Measurements from ENCODE around the gene TMTC4.

TMTC4 gene

DNA sequence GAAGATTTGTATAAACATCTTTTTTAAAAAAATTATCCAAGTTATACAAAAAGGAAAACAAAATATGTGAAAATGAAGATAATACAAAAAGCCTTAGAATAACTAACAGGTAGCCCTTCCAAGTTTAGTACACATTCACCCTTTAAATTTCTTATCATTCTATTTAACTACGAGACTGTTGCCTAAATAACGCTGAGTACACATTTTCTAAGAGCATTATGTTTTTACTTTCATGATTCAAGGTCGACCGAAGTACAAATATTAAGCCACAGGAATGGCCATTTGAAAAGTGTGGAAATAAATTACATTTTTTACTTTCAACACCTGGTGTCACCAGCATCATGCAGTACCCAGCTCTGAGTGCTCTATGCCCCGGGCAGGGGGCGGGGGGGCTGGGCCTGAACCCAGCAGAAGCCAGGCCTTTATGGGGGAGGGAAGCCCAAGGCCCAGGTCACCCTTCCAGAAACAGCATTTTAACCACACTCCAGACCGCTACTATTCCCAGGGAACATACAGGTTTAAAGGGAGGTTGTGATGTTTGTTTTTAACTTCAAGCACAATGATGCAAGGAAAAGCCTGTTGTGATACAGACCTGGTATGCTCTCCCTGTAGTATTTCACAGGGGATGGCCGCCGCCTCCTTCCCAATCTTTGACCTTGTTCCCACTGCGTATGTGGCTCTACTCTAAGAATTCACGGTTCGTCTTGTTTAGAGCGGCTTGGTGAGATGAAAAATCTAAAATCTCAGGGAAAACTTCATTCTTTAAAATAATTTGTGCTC is 110.0 kb downstream of the TMTC4 start:
- Histone ChIP-seq H3K4me3 (ENCODE audit: insufficient read depth, low read depth, low read length) (no peak overlapping the region), H3K27ac (ENCODE audit: insufficient read depth, low read depth, low read length, poor library complexity, severe bottlenecking) (no peak overlapping the region), H3K9me3 (ENCODE audit: control insufficient read depth, low read length) (no peaks in the 10 kb centered on the region), H3K36me3 (ENCODE audit: control insufficient read depth, insufficient read depth, low read length) (peaks cover 3% of the 10 kb centered on the region), H3K4me1 (ENCODE audit: control insufficient read depth, insufficient read depth, low read length) (no peaks in the 10 kb centered on the region), H3K27me3 (ENCODE audit: control insufficient read depth, insufficient read depth, low read length, poor library complexity, severe bottlenecking) (no peaks in the 10 kb centered on the region)
- 91 to 93% methylated on average over 13 of the region's 13 CpGs for WGBS, 2 experiments

- WGBS, 2 experiments: 91 to 93% methylated on average over 7 of the region's 7 CpGs
- Histone ChIP-seq H3K36me3 (ENCODE audit: control insufficient read depth, insufficient read depth, low read length) (peaks cover 3% of the 10 kb centered on the region), H3K4me3 (ENCODE audit: insufficient read depth, low read depth, low read length) (no peak overlapping the region), H3K27ac (ENCODE audit: insufficient read depth, low read depth, low read length, poor library complexity, severe bottlenecking) (no peak overlapping the region), H3K9me3 (ENCODE audit: control insufficient read depth, low read length) (no peaks in the 10 kb centered on the region), H3K4me1 (ENCODE audit: control insufficient read depth, insufficient read depth, low read length) (no peaks in the 10 kb centered on the region), H3K27me3 (ENCODE audit: control insufficient read depth, insufficient read depth, low read length, poor library complexity, severe bottlenecking) (no peaks in the 10 kb centered on the region)
Measured at GRCh38 chr13:100563779-100564178, 110.8 kb downstream of the TMTC4 start.

DNA sequence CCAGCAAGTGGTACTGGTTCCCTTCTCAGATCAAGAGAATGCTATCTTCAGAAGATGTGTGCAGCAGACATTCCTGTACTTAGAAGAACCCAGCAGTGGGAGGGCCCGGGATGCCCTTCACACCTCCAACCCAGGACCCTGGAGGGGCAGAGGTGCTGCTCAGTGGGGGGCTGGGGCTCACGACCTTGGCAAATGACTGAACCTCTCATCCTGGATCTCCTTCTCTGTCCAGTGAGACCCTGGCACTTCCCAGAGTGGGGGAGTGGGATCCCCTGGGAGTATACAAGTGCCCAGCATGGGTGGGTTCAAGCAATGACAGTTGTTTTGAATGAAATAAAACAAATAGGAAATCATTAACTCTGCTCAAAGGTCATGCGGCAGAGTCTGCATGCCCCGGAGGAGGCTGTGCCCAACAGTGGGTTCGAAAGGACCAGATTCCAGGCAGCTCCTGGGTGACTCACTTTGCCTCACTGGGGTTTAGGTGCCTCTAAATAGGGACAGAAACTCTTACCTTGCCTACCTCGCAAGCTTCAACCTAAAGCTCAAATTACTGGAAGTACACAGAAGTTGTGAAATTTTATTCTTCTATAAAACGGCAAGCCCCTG is 112.9 kb downstream of the TMTC4 start:
- Histone ChIP-seq H3K4me3 (ENCODE audit: insufficient read depth, low read depth, low read length) (no peak overlapping the region), H3K9me3 (ENCODE audit: control insufficient read depth, low read length) (no peaks in the 10 kb centered on the region), H3K4me1 (ENCODE audit: control insufficient read depth, insufficient read depth, low read length) (no peaks in the 10 kb centered on the region), H3K27ac (ENCODE audit: insufficient read depth, low read depth, low read length, poor library complexity, severe bottlenecking) (no peak overlapping the region), H3K36me3 (ENCODE audit: control insufficient read depth, insufficient read depth, low read length) (peaks cover 3% of the 10 kb centered on the region), H3K27me3 (ENCODE audit: control insufficient read depth, insufficient read depth, low read length, poor library complexity, severe bottlenecking) (no peaks in the 10 kb centered on the region)
- 71% methylated on average over 7 of the region's 7 CpGs for WGBS, 2 experiments

DNA sequence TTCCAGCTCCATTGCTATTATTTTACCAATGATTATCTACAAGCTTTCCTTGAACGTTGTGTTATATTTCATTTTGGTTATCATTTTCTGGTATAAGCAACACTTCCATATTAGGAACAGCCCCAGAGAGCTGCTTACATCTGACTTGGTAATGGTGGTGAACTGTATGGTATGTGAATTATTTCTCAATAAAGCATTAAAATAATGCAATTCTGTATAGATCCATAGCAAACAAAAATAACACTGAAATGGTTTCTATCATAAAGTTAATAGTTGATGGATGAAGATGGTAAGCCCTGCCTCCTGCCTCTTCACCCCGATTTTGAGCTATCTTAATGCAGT is 113.5 kb downstream of the TMTC4 start:
- Histone ChIP-seq H3K4me3 (ENCODE audit: insufficient read depth, low read depth, low read length) (no peak overlapping the region), H3K4me1 (ENCODE audit: control insufficient read depth, insufficient read depth, low read length) (no peaks in the 10 kb centered on the region), H3K27me3 (ENCODE audit: control insufficient read depth, insufficient read depth, low read length, poor library complexity, severe bottlenecking) (no peaks in the 10 kb centered on the region), H3K27ac (ENCODE audit: insufficient read depth, low read depth, low read length, poor library complexity, severe bottlenecking) (no peak overlapping the region), H3K9me3 (ENCODE audit: control insufficient read depth, low read length) (no peaks in the 10 kb centered on the region), H3K36me3 (ENCODE audit: control insufficient read depth, insufficient read depth, low read length) (peaks cover 3% of the 10 kb centered on the region)
- 87 to 95% methylated on average over 1 to 2 of the region's 2 CpGs for WGBS, 2 experiments

GRCh38 chr13:100560498-100561157 is 114.0 kb downstream of the TMTC4 start:
- no peaks in the 10 kb centered on the region for H3K27me3 ChIP-seq (ENCODE audit: control insufficient read depth, insufficient read depth, low read length, poor library complexity, severe bottlenecking)
- 89 to 92% methylated on average over 15 of the region's 15 CpGs for WGBS, 2 experiments
- H3K36me3 ChIP-seq (ENCODE audit: control insufficient read depth, insufficient read depth, low read length): no peaks in the 10 kb centered on the region
- no peaks in the 10 kb centered on the region for H3K4me1 ChIP-seq (ENCODE audit: control insufficient read depth, insufficient read depth, low read length)
- H3K27ac ChIP-seq (ENCODE audit: insufficient read depth, low read depth, low read length, poor library complexity, severe bottlenecking): no peak overlapping the region
- H3K9me3 ChIP-seq (ENCODE audit: control insufficient read depth, low read length): no peaks in the 10 kb centered on the region
- H3K4me3 ChIP-seq (ENCODE audit: insufficient read depth, low read depth, low read length): no peak overlapping the region

- no peak overlapping the region for H3K4me3 ChIP-seq (ENCODE audit: insufficient read depth, low read depth, low read length)
- H3K36me3 ChIP-seq (ENCODE audit: control insufficient read depth, insufficient read depth, low read length): no peaks in the 10 kb centered on the region
- H3K4me1 ChIP-seq (ENCODE audit: control insufficient read depth, insufficient read depth, low read length): no peaks in the 10 kb centered on the region
- H3K27ac ChIP-seq (ENCODE audit: insufficient read depth, low read depth, low read length, poor library complexity, severe bottlenecking): no peak overlapping the region
- WGBS, 2 experiments: 95 to 96% methylated on average over 8 of the region's 8 CpGs
- H3K27me3 ChIP-seq (ENCODE audit: control insufficient read depth, insufficient read depth, low read length, poor library complexity, severe bottlenecking): no peaks in the 10 kb centered on the region
- H3K9me3 ChIP-seq (ENCODE audit: control insufficient read depth, low read length): no peaks in the 10 kb centered on the region
Measured at GRCh38 chr13:100559886-100560285, 114.7 kb downstream of the TMTC4 start.

All from ectodermal cell (in vitro differentiated cells).